ENCODE measurements around the gene CDH6.

Gene CDH6

DNA sequence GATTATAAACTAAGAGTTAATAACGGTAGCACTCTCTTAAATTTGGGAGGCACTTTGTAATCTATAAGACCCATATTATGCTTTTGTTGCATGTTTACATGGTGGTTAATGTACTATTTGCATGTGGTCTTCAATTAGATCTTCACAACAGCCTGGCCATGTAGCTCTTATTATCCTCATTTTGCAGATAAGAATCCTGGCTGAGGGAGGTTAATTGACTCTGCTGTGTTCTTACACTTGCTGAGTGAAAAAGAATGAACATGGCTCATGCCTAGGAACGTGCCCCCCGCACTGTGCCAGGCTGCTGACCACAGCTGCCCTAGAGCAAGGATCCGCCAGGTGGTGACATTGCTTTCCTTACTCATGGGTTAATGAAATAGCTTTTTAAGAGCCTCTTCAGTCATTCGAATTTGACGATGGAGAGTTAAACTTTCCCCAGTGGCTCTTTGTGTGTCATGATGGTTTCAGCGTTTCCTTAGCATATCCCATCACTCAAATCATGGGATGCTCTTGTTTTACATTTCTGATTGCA, 97.9 kb downstream of the CDH6 start:
- TF ChIP-seq GATA3 (IDR thresholded peaks at IDR 0.05; ENCODE audit: low read depth, low read length) (no peak), GATA2 (IDR thresholded peaks at IDR 0.05; ENCODE audit: low read depth, low read length) (no peak)

DNA sequence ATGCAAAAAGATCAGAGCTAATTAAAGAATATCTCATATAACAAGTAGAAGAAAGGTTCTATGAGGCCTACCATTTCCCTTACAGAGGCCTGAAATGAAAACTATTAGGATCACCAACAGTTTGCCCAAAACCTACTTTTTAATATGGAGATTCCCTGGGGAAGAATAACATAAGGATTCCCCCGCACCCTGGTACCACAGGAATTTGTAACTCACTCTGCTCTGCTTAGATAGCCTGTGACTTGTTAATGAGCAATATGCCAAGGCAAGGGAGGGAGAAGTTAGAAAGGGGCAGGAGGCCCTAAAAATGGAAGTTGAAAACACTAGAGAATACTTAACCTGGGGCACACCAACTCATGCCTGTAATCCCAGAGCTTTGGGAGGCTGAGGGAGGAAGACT, 107.0 kb downstream of the CDH6 start:
- no peak for TF ChIP-seq GATA3 (IDR thresholded peaks at IDR 0.05; ENCODE audit: low read depth, low read length)
- TF ChIP-seq GATA2 (IDR thresholded peaks at IDR 0.05; ENCODE audit: low read depth, low read length): no peak

DNA sequence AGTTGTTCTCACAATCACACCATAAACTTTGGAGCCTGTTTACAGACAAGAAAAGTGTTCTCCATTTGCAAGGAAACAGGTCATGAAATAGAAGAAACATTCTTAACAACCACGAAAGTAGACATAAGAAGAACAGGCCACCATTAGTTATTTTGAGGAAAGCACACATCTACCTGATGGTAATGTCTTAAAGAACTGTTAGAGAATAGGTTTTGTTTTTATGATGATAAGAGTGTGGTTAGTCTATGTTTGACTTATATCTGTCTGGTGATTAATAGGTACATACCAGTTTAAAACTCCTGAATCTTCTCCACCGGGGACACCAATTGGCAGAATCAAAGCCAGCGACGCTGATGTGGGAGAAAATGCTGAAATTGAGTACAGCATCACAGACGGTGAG, 108.3 kb downstream of the CDH6 start:
- no peak for TF ChIP-seq GATA2 (IDR thresholded peaks at IDR 0.05; ENCODE audit: low read depth, low read length)

DNA sequence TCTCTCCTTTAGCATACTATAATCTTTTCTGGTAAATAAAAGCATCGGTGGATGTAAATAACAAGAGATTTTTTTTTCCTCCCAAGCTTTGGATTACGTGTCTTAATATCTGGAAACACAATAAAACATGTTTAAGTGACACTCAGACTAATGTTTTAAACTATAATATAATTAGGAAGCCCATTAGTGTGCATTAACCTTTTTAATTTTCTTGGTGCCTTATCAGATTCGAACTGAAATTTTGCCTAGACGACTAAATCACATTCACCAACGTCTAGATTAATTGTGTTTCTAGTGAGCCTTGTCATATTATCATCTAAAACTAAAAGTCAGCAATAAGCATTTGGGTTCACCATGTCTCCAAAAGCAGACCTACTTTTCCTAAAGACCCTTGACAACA, 110.2 kb downstream of the CDH6 start:
- TF ChIP-seq GATA3 (IDR thresholded peaks at IDR 0.05; ENCODE audit: low read depth, low read length) (peak; percentile 57; the same call in 1 of the 2 replicates), GATA2 (IDR thresholded peaks at IDR 0.05; ENCODE audit: low read depth, low read length) (no peak)

DNA sequence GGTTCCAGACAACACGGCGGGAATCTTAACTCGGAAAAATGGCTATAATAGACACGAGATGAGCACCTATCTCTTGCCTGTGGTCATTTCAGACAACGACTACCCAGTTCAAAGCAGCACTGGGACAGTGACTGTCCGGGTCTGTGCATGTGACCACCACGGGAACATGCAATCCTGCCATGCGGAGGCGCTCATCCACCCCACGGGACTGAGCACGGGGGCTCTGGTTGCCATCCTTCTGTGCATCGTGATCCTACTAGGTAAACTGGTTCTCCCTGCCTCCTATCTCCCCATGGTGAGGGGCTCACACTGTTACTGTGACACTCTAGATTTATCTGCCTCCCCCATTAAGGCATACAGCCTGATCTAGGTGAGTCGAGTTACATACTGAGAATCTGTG, 124.2 kb downstream of the CDH6 start:
- no peak for TF ChIP-seq GATA3 (IDR thresholded peaks at IDR 0.05; ENCODE audit: low read depth, low read length)
- TF ChIP-seq GATA2 (IDR thresholded peaks at IDR 0.05; ENCODE audit: low read depth, low read length): no peak

DNA sequence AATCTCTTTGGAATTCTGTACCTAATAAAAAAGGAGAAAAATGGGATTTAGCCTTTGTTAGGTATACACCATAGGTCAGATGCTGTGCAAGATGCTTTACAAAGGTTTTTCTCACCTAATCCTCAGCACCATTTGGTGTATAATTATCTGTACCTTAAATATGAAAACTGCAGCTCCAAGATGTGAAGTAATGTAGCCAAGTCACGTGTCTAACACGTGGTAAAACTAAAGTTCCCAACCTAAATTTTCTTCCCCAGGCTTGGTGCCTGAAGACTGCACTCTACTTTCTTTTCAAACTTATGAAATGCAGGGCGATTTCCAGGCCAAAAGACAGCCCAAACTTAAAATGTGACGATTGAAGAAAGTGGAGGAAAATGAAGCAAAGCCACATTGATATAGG, 125.8 kb downstream of the CDH6 start:
- TF ChIP-seq GATA3 (IDR thresholded peaks at IDR 0.05; ENCODE audit: low read depth, low read length) (no peak), GATA2 (IDR thresholded peaks at IDR 0.05; ENCODE audit: low read depth, low read length) (no peak)

DNA sequence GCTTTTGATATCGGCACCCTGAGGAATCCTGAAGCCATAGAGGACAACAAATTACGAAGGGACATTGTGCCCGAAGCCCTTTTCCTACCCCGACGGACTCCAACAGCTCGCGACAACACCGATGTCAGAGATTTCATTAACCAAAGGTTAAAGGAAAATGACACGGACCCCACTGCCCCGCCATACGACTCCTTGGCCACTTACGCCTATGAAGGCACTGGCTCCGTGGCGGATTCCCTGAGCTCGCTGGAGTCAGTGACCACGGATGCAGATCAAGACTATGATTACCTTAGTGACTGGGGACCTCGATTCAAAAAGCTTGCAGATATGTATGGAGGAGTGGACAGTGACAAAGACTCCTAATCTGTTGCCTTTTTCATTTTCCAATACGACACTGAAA, 129.5 kb downstream of the CDH6 start:
- TF ChIP-seq GATA3 (IDR thresholded peaks at IDR 0.05; ENCODE audit: low read depth, low read length): no peak
- TF ChIP-seq GATA2 (IDR thresholded peaks at IDR 0.05; ENCODE audit: low read depth, low read length): no peak

DNA sequence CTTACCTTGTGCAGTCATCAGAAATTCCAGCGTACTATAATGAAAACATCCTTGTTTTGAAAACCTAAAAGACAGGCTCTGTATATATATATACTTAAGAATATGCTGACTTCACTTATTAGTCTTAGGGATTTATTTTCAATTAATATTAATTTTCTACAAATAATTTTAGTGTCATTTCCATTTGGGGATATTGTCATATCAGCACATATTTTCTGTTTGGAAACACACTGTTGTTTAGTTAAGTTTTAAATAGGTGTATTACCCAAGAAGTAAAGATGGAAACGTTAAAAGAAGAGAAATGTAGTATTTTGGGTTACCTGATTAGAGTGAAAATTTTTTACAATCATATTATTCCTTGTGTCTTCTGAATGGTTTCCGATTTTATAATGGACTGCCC, 131.4 kb downstream of the CDH6 start:
- TF ChIP-seq GATA3 (IDR thresholded peaks at IDR 0.05; ENCODE audit: low read depth, low read length): no peak
- no peak for TF ChIP-seq GATA2 (IDR thresholded peaks at IDR 0.05; ENCODE audit: low read depth, low read length)

DNA sequence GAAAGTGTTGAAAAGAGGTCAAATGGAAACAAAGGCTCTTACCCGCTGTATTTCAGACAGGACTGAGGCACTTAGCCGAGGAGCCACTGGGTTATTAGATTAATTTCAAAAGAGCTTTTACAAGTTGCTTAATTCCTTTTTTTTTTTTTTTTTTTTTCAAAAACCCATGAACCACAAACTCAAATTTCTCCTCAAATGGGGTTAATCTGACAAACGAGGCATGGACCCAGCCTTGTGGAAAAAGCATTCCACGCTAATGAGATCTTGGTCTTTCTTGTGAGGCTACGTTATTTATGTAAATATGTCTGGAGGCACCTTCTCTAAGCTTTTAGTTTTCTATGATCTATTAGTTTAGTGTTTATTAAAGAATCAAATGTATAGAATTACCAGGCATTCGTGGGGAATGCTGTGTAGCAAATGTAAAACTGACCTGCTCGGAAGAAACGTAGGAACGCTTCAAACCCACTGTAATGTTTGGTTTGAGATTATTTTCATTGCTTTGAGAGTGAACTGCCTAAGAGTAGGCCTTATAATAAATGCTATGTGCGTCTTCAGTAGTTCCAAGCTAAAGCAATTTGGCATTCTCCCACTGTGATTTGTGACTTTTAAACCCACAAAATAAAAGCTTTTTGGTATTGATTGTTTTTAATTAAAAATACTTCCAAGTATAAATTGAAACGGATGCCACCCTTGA, 134.7 kb downstream of the CDH6 start:
- TF ChIP-seq GATA2 (IDR thresholded peaks at IDR 0.05; ENCODE audit: low read depth, low read length): no peak
- TF ChIP-seq GATA3 (IDR thresholded peaks at IDR 0.05; ENCODE audit: low read depth, low read length): no peak

DNA sequence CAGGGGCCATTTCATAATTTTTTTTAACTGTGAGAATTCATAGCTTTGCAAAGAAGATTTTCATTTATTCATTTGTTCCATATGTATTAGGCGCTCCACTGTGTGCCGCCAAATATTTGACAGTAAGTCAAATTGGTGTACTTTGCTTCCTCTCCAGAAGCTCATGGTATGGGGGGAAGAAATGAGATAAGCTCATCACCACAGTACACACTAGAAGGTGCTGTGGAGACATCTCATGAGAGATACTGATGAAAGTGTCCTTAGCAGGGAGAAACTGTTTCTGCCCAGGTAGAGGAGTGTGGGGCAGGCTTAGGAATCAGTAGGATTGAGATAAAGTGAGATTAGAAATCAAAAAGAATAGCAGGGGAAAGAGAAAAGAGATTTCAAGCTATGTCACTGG, 136.2 kb downstream of the CDH6 start:
- TF ChIP-seq GATA2 (IDR thresholded peaks at IDR 0.05; ENCODE audit: low read depth, low read length) (no peak), GATA3 (IDR thresholded peaks at IDR 0.05; ENCODE audit: low read depth, low read length) (no peak)

DNA sequence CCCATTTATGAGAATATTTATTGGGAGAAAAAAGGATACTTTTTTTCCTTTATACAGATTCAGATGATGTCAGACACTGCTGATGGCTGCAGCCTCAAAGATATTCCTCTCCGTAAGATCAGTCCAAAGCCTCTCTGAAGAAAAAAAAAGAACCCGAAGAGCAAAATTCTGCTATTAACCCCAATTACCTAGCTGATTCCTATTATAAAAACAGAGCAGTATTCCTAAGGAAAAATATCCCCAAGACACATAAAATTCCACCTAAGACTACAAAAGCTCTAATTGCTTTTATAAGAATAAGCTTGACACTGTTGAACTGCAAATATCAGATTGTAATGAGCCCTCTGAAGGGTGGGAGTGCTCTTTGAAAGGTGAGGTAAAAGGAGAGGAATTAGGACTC, 138.7 kb downstream of the CDH6 start:
- no peak for TF ChIP-seq GATA3 (IDR thresholded peaks at IDR 0.05; ENCODE audit: low read depth, low read length)
- no peak for TF ChIP-seq GATA2 (IDR thresholded peaks at IDR 0.05; ENCODE audit: low read depth, low read length)

DNA sequence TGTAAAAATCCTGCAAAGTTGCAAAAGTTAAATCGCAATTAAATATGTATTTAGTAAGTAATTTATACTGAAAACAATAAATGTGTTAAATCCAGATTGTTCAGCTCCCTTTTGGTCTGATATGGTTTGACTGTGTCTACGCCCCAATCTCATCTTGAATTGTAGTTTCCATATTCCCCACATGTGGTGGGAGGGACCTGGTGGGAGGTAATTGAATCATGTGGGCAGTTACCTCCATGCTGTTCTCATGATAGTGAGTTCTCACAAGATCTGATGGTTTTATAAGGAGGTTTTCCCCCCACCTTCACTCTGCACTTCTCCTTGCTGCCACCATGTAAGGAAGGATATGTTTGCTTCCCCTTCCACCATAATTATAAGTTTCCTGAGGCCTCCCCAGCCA, 140.0 kb downstream of the CDH6 start:
- TF ChIP-seq GATA3 (IDR thresholded peaks at IDR 0.05; ENCODE audit: low read depth, low read length): no peak
- TF ChIP-seq GATA2 (IDR thresholded peaks at IDR 0.05; ENCODE audit: low read depth, low read length): no peak

DNA sequence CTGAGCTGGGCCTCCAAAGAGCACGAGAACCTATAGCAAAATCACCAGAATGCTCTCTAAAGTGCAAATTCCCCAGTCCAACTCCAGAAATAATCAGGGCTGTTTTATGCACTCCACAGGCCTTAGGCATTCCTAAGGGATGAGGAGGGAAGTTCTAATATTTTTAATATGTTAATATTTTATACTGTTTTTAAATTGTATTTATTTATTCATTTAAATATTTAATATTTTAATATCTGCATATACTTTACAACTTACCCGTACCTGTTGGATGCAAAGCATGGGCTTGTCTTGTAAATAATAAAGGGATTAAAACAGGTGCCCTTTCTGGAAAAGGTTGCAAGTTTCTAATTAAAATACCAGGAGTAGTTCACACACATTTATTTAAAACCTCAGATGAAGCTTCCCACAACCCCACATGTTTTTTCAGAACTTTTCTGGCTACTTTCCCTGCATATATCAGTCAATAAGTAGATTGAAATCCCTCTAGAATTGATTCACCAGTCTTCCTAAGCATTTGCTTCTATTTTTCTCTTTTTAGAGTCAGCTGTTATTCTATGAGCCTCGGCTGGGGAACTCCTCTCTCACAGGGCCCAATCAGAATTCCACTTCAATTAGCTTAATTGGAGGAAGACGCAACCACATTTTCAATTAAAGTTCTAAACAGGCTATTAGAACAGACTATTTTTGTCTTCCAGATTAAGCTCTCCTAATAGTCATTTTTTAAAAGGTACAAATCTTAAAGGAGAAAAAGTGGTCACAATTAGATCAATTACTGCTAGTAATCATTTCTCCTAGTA, 140.8 kb downstream of the CDH6 start:
- TF ChIP-seq GATA2 (IDR thresholded peaks at IDR 0.05; ENCODE audit: low read depth, low read length) (no peak), GATA3 (IDR thresholded peaks at IDR 0.05; ENCODE audit: low read depth, low read length) (no peak)

DNA sequence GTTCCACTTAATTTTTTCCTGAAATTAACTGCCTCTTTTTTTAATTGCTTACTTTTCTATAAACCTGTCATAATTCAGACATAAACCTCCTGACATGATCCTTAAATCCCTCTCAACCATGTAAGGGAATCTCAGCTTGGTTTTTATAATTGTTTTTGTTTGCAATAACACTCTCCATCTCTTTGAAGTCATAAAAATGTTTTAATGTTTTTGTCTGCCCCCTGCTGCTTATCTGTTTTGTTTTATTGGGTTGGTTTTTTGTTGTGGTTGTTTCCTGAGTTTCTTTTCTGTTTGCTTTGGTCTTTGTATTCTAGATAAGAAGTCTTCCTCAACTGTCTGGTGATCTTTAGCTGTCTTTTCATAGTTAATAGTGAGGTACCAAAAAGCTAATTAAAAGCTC, 142.0 kb downstream of the CDH6 start:
- TF ChIP-seq GATA2 (IDR thresholded peaks at IDR 0.05; ENCODE audit: low read depth, low read length): no peak
- TF ChIP-seq GATA3 (IDR thresholded peaks at IDR 0.05; ENCODE audit: low read depth, low read length): no peak

DNA sequence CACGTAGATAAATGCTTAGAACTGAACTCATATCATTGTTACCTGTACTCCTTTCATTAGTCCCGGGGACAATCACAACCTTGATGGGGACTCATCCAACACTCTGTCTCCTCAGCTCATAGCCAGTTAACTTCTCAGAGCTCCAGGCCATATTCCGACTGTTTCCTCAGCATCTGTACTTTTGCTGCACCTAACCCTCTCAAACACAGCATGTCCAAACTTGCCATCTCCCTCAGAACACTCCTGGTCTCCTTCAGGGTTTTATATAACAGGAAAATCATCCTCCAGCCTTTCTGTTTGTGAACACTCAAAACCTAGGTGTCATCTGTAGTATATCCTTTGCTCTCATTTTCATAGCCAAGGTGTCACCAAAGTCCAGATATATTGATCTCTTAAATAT, 150.5 kb downstream of the CDH6 start:
- TF ChIP-seq GATA2 (IDR thresholded peaks at IDR 0.05; ENCODE audit: low read depth, low read length) (no peak), GATA3 (IDR thresholded peaks at IDR 0.05; ENCODE audit: low read depth, low read length) (no peak)
